H1 (cell line): Measurements from ENCODE around the gene PDIA5. TPM values are rescaled to one million over a fixed set of nuclear protein-coding genes. Genes with fewer than 3 reads are reported as not detected.
A peak's percentile ranks its signal among the peaks of the same experiment; 100 is the strongest.

Source experiments
- ASH2L ChIP-seq: fragments of 200-600, 300-600 bp; sonication (generic); IDR thresholded peaks from one replicate; pipeline ENCODE4 v1.7.1; 2017; ENCODE audit warnings: low read length
- BACH1 ChIP-seq: IDR thresholded peaks from 2 replicates; pipeline ENCODE4 v1.6.1; 2012; ENCODE audit warnings: low read length, improper control_type of control experiment
- CBX8 ChIP-seq: fragments of 300-800, 300-1000 bp; sonication (generic); IDR thresholded peaks from 2 replicates; pipeline ENCODE4 v1.7.1; 2016; ENCODE audit warnings: low read depth, low read length, borderline replicate concordance
- CREB1 ChIP-seq: IDR thresholded peaks from 2 replicates; pipeline ENCODE4 v1.6.1; 2012; ENCODE audit warnings: inconsistent platforms
- CTBP2 ChIP-seq: IDR thresholded peaks from 2 replicates; pipeline ENCODE4 v1.7.0; 2011; ENCODE audit warnings: borderline replicate concordance, mild to moderate bottlenecking, moderate library complexity, mixed read lengths, low read length; ENCODE audit not compliant: insufficient read depth, insufficient read length
- EGR1 ChIP-seq: IDR thresholded peaks from 2 replicates; pipeline ENCODE4 v1.6.1; 2011; ENCODE audit warnings: low read depth, low read length, borderline replicate concordance
- EP300 ChIP-seq, 2 experiments: IDR thresholded peaks; 1 replicate in 1 of 2; 2 replicates in 1 of 2; pipeline ENCODE4 v1.6.1; 2011 to 2012; ENCODE audit warnings: low read depth in 2 of 2, low read length in 2 of 2, mild to moderate bottlenecking in 2 of 2, borderline replicate concordance in 1 of 2, inconsistent platforms in 1 of 2, moderate library complexity in 1 of 2
- FOSL1 ChIP-seq: IDR thresholded peaks from 2 replicates; pipeline ENCODE4 v1.6.1; 2011; ENCODE audit warnings: mild to moderate bottlenecking, low read depth, low read length, moderate library complexity; ENCODE audit not compliant: insufficient read depth
- GABPA ChIP-seq: IDR thresholded peaks from 2 replicates; pipeline ENCODE4 v1.6.1; 2011; ENCODE audit warnings: mild to moderate bottlenecking, low read length, moderate library complexity, borderline replicate concordance; ENCODE audit not compliant: insufficient read depth
- HDAC6 ChIP-seq: IDR thresholded peaks from one replicate; pipeline ENCODE4 v1.7.1; 2012; ENCODE audit warnings: low read depth, mild to moderate bottlenecking, inconsistent platforms, low read length, moderate library complexity
- KDM5A ChIP-seq: fragments of 200-600 bp; IDR thresholded peaks from 2 replicates; pipeline ENCODE4 v1.7.1; 2012; ENCODE audit warnings: mild to moderate bottlenecking, low read length, inconsistent platforms, mixed read lengths
- MAFK ChIP-seq: IDR thresholded peaks from 2 replicates; pipeline ENCODE4 v1.6.1; 2012; ENCODE audit warnings: low read depth, mild to moderate bottlenecking, improper control_type of control experiment, low read length
- NRF1 ChIP-seq: IDR thresholded peaks from 2 replicates; pipeline ENCODE4 v1.6.1; 2011; ENCODE audit warnings: mild to moderate bottlenecking, low read depth, low read length, improper control_type of control experiment
- PHF8 ChIP-seq: fragments of 200-600 bp; sonication (generic); conservative IDR thresholded peaks from 2 replicates; pipeline ENCODE4 v1.7.1; 2012; ENCODE audit warnings: low read depth, mild to moderate bottlenecking, inconsistent platforms, low read length, moderate library complexity
- POLR2AphosphoS5 ChIP-seq: IDR thresholded peaks from 2 replicates; pipeline ENCODE4 v1.6.1; 2011; ENCODE audit warnings: low read depth, low read length
- RAD21 ChIP-seq, 2 experiments: IDR thresholded peaks in 1 of 2; conservative IDR thresholded peaks in 1 of 2; 2 replicates each; pipeline ENCODE4 v1.6.1; 2011; ENCODE audit warnings: low read depth in 2 of 2, low read length in 2 of 2, improper control_type of control experiment in 1 of 2, inconsistent platforms in 1 of 2, mild to moderate bottlenecking in 1 of 2, moderate library complexity in 1 of 2
- RFX5 ChIP-seq: IDR thresholded peaks from 2 replicates; pipeline ENCODE4 v1.6.1; 2011; ENCODE audit warnings: low read depth, low read length, improper control_type of control experiment, borderline replicate concordance
- SP4 ChIP-seq: IDR thresholded peaks from 2 replicates; pipeline ENCODE4 v1.6.1; 2012; ENCODE audit warnings: low read length, inconsistent platforms
- SRF ChIP-seq: IDR thresholded peaks from 2 replicates; pipeline ENCODE4 v1.6.1; 2011; ENCODE audit warnings: mild to moderate bottlenecking, low read depth, low read length, moderate library complexity
- TAF1 ChIP-seq: IDR thresholded peaks from 2 replicates; pipeline ENCODE4 v1.6.1; 2011; ENCODE audit warnings: mild to moderate bottlenecking, low read depth, low read length
- TBP ChIP-seq: IDR thresholded peaks from 2 replicates; pipeline ENCODE4 v1.6.1; 2011; ENCODE audit warnings: low read depth, low read length, improper control_type of control experiment
- TCF12 ChIP-seq: IDR thresholded peaks from 2 replicates; pipeline ENCODE4 v1.6.1; 2011; ENCODE audit warnings: low read depth, mild to moderate bottlenecking, low read length
- ZNF274 ChIP-seq: IDR thresholded peaks from 2 replicates; pipeline ENCODE4 v1.7.0; 2012; ENCODE audit warnings: low read length, borderline replicate concordance; ENCODE audit errors: extremely low read depth
- polyA plus RNA-seq, 7 experiments: library from polyadenylated mRNA; depleted of rRNA in 3 of 7; stranded (reverse) in 5 of 7; unstranded in 2 of 7; fragments of >200 nt in 5 of 7; fragments of 200-250 nt in 2 of 7; gene quantifications; 1 replicate in 5 of 7; 2 replicates in 1 of 7; 4 replicates in 1 of 7; pipeline versions ENCODE4 v1.2.1 to v1.2.3, GENCODE V29; 2011 to 2013; ENCODE audit warnings: missing spikeins in 2 of 7, mixed read lengths in 2 of 7
- total RNA-seq: library from RNA; stranded (reverse); fragmentation: NEBNext Ultra II Directional; extraction: Animal tissue kit (Norgen Biotek cat#: 25700); gene quantifications from 2 replicates; pipeline ENCODE4 v1.2.1, GENCODE V29; 2021
- TF ChIP-seq, protein P1 (sequence below): IDR thresholded peaks from 2 replicates; pipeline ENCODE4 v1.6.1; 2011; ENCODE audit warnings: low read length, improper control_type of control experiment

Gene PDIA5
- total and polyA plus RNA-seq, 2 of the 8 experiments (the other 6 are each of a cell fraction or from before 2014, with no cell fraction given) = 18.2 to 32.8 TPM

DNA sequence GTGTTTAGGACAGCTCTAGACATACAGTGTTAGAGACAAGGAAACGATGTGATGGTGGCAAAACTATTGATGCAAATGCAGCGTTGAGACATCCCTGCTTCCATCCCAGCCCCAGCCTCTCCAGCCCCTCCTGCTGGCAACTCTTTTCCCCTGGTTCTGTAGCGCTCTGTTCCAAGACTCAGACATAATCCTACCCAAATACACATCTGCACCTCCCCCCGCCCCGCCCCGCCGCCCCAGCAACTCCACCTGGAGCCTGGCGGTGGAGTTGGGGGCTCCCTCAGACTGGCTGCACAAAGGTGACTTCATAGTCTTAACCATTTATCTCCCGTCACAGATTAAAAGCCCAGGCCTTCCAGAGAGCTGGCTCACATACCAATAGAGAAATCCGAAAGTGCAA lies 127.7 kb downstream of the PDIA5 start (continued):
- TF ChIP-seq FOSL1 (no peak), POLR2AphosphoS5 (no peak), SP4 (no peak), BACH1 (no peak), HDAC6 (no peak), TAF1 (no peak), CBX8 (no peak), TBP (no peak), EP300 (IDR thresholded peaks at IDR 0.05; ENCODE audit: borderline replicate concordance in 1 of 2, low read depth in 2 of 2, low read length in 2 of 2) (no peak), ASH2L (no peak), TCF12 (0 out of 2 replicates have a peak, but pooled peaks have one; percentile 20), SRF (no peak), ZNF274 (no peak), CREB1 (0 out of 2 replicates have a peak, but pooled peaks have one; percentile 16), KDM5A (no peak), GABPA (no peak), MAFK (no peak), RAD21 (IDR thresholded peaks at IDR 0.05 in 1 of 2, conservative IDR thresholded peaks at IDR 0.05 in 1 of 2; ENCODE audit: low read depth in 2 of 2, low read length in 2 of 2) (peak; percentile 65 to 71), NRF1 (no peak), CTBP2 (no peak), PHF8 (no peak), RFX5 (no peak), EGR1 (no peak)
- TF ChIP-seq, protein P1, sequence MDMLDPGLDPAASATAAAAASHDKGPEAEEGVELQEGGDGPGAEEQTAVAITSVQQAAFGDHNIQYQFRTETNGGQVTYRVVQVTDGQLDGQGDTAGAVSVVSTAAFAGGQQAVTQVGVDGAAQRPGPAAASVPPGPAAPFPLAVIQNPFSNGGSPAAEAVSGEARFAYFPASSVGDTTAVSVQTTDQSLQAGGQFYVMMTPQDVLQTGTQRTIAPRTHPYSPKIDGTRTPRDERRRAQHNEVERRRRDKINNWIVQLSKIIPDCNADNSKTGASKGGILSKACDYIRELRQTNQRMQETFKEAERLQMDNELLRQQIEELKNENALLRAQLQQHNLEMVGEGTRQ = no peak
